WTC11 (cell line): ENCODE results near the gene VAV2. TPM values are rescaled to one million over a fixed set of nuclear protein-coding genes. Genes with fewer than 3 reads are reported as not detected.

ENCODE experiments used
- ATAC-seq: fragments of 200-7000 bp; cut with Tn5 transposase; 2 replicates; pipeline ENCODE4 v1.10.0; 2021; ENCODE audit warnings: mild to moderate bottlenecking, moderate library complexity
- CTCF ChIA-PET: fragments of 300-600 bp; sonication (Branson Sonifier 250); formaldehyde crosslinking; loops from one replicate; lab custom pipeline; 2021; ENCODE audit warnings: antibody characterized with exemption; lab: Charles Lee
- POLR2A ChIA-PET: fragments of 350-600 bp; sonication (Branson Sonifier 250); formaldehyde crosslinking; loops from one replicate; lab custom pipeline; 2021; ENCODE audit warnings: antibody characterized with exemption; lab: Charles Lee
- DNase-seq: peaks from one replicate; pipeline ENCODE4 v3.0.0; 2021; ENCODE audit warnings: low spot score
- H3K27ac Mint-ChIP-seq: 2 replicates; pipeline ENCODE4 v1.8.0; 2021; ENCODE audit warnings: mixed read lengths
- H3K27me3 Mint-ChIP-seq: 2 replicates; pipeline ENCODE4 v1.8.0; 2021; ENCODE audit warnings: low read depth, mild to moderate bottlenecking, moderate library complexity, mixed read lengths
- H3K36me3 Mint-ChIP-seq: 2 replicates; pipeline ENCODE4 v1.8.0; 2021; ENCODE audit warnings: mixed read lengths
- H3K4me1 Mint-ChIP-seq: 2 replicates; pipeline ENCODE4 v1.8.0; 2022; ENCODE audit warnings: mixed read lengths
- H3K4me3 Mint-ChIP-seq: 2 replicates; pipeline ENCODE4 v1.8.0; 2021; ENCODE audit warnings: mild to moderate bottlenecking, moderate library complexity, mixed read lengths
- H3K9me3 Mint-ChIP-seq: 2 replicates; pipeline ENCODE4 v1.8.0; 2021; ENCODE audit warnings: mixed read lengths
- ATF3 ChIP-seq: sonication (generic); formaldehyde crosslinking; conservative IDR thresholded peaks from 2 replicates; pipeline ENCODE4 v1.8.1; 2022; ENCODE audit warnings: mild to moderate bottlenecking, missing genetic modification reagents
- CREB1 ChIP-seq: sonication (generic); formaldehyde crosslinking; IDR thresholded peaks from 2 replicates; pipeline ENCODE4 v1.8.0; 2023; ENCODE audit warnings: mild to moderate bottlenecking, missing genetic modification reagents
- CREM ChIP-seq: sonication (generic); formaldehyde crosslinking; IDR thresholded peaks from 2 replicates; pipeline ENCODE4 v1.8.1; 2022; ENCODE audit warnings: mild to moderate bottlenecking, missing genetic modification reagents, moderate library complexity
- ERG ChIP-seq: fragments of 250-450 bp; sonication (Bioruptor Pico); IDR thresholded peaks from 2 replicates; pipeline ENCODE4 v1.8.0; 2021; ENCODE audit warnings: mild to moderate bottlenecking
- FOXJ3 ChIP-seq: sonication (generic); formaldehyde crosslinking; IDR thresholded peaks from 2 replicates; pipeline ENCODE4 v1.9.0; 2021; ENCODE audit warnings: missing genetic modification reagents, mild to moderate bottlenecking, borderline replicate concordance
- HMGA2 ChIP-seq: fragments of 250-450 bp; sonication (Bioruptor Pico); IDR thresholded peaks from 2 replicates; pipeline ENCODE4 v1.4.0; 2021; ENCODE audit warnings: mild to moderate bottlenecking, moderate library complexity
- HMGXB4 ChIP-seq: sonication (generic); formaldehyde crosslinking; IDR thresholded peaks from 2 replicates; pipeline ENCODE4 v1.8.1; 2023; ENCODE audit warnings: mild to moderate bottlenecking, moderate library complexity, missing genetic modification reagents
- IRF1 ChIP-seq: sonication (generic); formaldehyde crosslinking; IDR thresholded peaks from 2 replicates; pipeline ENCODE4 v1.8.0; 2023; ENCODE audit warnings: missing genetic modification reagents
- IRF2 ChIP-seq: sonication (generic); formaldehyde crosslinking; IDR thresholded peaks from 2 replicates; pipeline ENCODE4 v1.8.0; 2022; ENCODE audit warnings: low read depth, missing genetic modification reagents, borderline replicate concordance
- JAZF1 ChIP-seq: fragments of 250-450 bp; sonication (Bioruptor Pico); IDR thresholded peaks from 2 replicates; pipeline ENCODE4 v1.9.0; 2021; ENCODE audit warnings: moderate library complexity, mild to moderate bottlenecking, inconsistent platforms
- NFYB ChIP-seq: sonication (generic); formaldehyde crosslinking; conservative IDR thresholded peaks from 2 replicates; pipeline ENCODE4 v1.8.0; 2022; ENCODE audit warnings: low read depth, missing genetic modification reagents
- RORB ChIP-seq: fragments of 250-450 bp; sonication (Bioruptor Pico); IDR thresholded peaks from 2 replicates; pipeline ENCODE4 v1.9.0; 2021; ENCODE audit warnings: mild to moderate bottlenecking
- SMAD3 ChIP-seq: sonication (generic); formaldehyde crosslinking; IDR thresholded peaks from 2 replicates; pipeline ENCODE4 v1.8.0; 2022; ENCODE audit warnings: missing genetic modification reagents, mild to moderate bottlenecking, borderline replicate concordance
- ZMAT4 ChIP-seq: fragments of 250-450 bp; sonication (Bioruptor Pico); IDR thresholded peaks from 2 replicates; pipeline ENCODE4 v1.9.0; 2021; ENCODE audit warnings: mild to moderate bottlenecking
- ZNF263 ChIP-seq: sonication (generic); formaldehyde crosslinking; IDR thresholded peaks from 2 replicates; pipeline ENCODE4 v1.8.1; 2022; ENCODE audit warnings: low read depth, mild to moderate bottlenecking, moderate library complexity, missing genetic modification reagents
- total RNA-seq: library from RNA; stranded (reverse); gene quantifications from 3 replicates; pipeline ENCODE4 v1.2.3, GENCODE V29; 2021
- TF ChIP-seq, protein P1 (sequence below): sonication (generic); formaldehyde crosslinking; IDR thresholded peaks from 2 replicates; pipeline ENCODE4 v1.8.0; 2022; ENCODE audit warnings: mild to moderate bottlenecking, missing genetic modification reagents
- TF ChIP-seq, protein P2 (sequence below): sonication (generic); formaldehyde crosslinking; IDR thresholded peaks from 2 replicates; pipeline ENCODE4 v1.8.1; 2022; ENCODE audit warnings: low read depth, mild to moderate bottlenecking, moderate library complexity, missing genetic modification reagents, borderline replicate concordance
- TF ChIP-seq, protein P3 (sequence below): sonication (generic); formaldehyde crosslinking; IDR thresholded peaks from 2 replicates; pipeline ENCODE4 v1.8.0; 2022; ENCODE audit warnings: mild to moderate bottlenecking, missing genetic modification reagents
- TF ChIP-seq, protein P4 (sequence below): fragments of 200-600 bp; IDR thresholded peaks from 2 replicates; pipeline ENCODE4 v1.8.0; 2022; ENCODE audit warnings: antibody characterized with exemption
- TF ChIP-seq, protein P5 (sequence below): fragments of 250-450 bp; sonication (Bioruptor Pico); IDR thresholded peaks from 2 replicates; pipeline ENCODE4 v1.9.0; 2021; ENCODE audit warnings: mild to moderate bottlenecking, borderline replicate concordance

The VAV2 gene
- total RNA-seq, 1 experiment from 2014 or later: 39.7 TPM

GRCh38 chr9:133728856-133729616, 263.1 kb downstream of the VAV2 start (continued):
- no peak for TF ChIP-seq CREM
- no peak for TF ChIP-seq JAZF1 (CRISPR knock-in tag)
- TF ChIP-seq, protein P1, sequence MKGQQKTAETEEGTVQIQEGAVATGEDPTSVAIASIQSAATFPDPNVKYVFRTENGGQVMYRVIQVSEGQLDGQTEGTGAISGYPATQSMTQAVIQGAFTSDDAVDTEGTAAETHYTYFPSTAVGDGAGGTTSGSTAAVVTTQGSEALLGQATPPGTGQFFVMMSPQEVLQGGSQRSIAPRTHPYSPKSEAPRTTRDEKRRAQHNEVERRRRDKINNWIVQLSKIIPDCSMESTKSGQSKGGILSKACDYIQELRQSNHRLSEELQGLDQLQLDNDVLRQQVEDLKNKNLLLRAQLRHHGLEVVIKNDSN: no peak
- TF ChIP-seq ZMAT4 (CRISPR knock-in tag): no peak
- TF ChIP-seq ATF3 (CRISPR knock-in tag): no peak
- no peak for TF ChIP-seq RORB (CRISPR knock-in tag)
- no peak for TF ChIP-seq IRF2 (CRISPR knock-in tag)
- no peak for TF ChIP-seq IRF1 (CRISPR knock-in tag)
- TF ChIP-seq, protein P2, sequence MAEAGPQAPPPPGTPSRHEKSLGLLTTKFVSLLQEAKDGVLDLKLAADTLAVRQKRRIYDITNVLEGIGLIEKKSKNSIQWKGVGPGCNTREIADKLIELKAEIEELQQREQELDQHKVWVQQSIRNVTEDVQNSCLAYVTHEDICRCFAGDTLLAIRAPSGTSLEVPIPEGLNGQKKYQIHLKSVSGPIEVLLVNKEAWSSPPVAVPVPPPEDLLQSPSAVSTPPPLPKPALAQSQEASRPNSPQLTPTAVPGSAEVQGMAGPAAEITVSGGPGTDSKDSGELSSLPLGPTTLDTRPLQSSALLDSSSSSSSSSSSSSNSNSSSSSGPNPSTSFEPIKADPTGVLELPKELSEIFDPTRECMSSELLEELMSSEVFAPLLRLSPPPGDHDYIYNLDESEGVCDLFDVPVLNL: no peak

DNA sequence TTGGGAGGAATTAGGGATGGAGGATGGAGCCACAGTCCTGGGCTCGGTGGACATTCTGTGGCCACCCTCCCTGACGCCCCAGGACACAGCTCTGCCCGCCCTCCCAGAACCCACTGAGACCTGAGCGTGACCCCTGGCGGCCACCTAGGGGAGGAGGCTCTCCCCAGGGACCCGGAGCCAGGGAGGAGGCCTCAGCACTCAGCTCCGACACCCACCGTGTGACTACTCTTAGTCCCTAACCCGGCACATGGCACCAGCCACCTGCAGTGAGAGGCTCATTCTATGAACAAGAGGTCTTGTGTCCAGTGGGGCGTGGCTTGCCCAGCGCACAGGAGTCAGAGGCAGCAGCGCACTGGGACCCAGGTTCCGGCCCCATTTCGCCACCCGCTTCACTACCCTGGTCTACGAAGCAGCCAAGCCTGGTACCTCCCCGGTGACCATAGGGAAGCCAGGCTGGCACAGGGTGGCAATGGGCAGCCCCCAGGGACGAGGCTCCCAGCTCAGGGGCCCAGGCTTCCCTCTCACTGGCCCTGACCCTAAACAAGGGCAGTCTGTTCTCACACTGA, 264.2 kb downstream of the VAV2 start:
- no peaks in the 10 kb centered on the region for H3K27me3 Mint-ChIP-seq
- H3K27ac Mint-ChIP-seq: no peak overlapping the region
- ChIA-PET POLR2A (no interaction called here), CTCF (interaction anchor here (0.6 to 3.5 kb wide), 16 partner anchors 10 to 201 kb away, joined by 3 to 24 read pairs (median 6); partner anchors contain the start of gene SARDH)
- H3K4me3 Mint-ChIP-seq: no peak overlapping the region
- no peak for DNase-seq
- peaks cover 6% of the 10 kb centered on the region for H3K36me3 Mint-ChIP-seq
- no peaks in the 10 kb centered on the region for H3K4me1 Mint-ChIP-seq
- no peak for ATAC-seq
- H3K9me3 Mint-ChIP-seq: peaks cover 10% of the 10 kb centered on the region
- TF ChIP-seq, protein P3, sequence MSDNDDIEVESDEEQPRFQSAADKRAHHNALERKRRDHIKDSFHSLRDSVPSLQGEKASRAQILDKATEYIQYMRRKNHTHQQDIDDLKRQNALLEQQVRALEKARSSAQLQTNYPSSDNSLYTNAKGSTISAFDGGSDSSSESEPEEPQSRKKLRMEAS (CRISPR knock-in tag): no peak
- TF ChIP-seq CREB1 (CRISPR knock-in tag) (no peak), FOXJ3 (no peak), ZNF263 (CRISPR knock-in tag) (no peak), SMAD3 (CRISPR knock-in tag) (no peak), ERG (CRISPR knock-in tag) (no peak), NFYB (CRISPR knock-in tag) (no peak), HMGA2 (CRISPR knock-in tag) (no peak), HMGXB4 (CRISPR knock-in tag) (no peak), JAZF1 (CRISPR knock-in tag) (no peak)
- TF ChIP-seq, protein P4, sequence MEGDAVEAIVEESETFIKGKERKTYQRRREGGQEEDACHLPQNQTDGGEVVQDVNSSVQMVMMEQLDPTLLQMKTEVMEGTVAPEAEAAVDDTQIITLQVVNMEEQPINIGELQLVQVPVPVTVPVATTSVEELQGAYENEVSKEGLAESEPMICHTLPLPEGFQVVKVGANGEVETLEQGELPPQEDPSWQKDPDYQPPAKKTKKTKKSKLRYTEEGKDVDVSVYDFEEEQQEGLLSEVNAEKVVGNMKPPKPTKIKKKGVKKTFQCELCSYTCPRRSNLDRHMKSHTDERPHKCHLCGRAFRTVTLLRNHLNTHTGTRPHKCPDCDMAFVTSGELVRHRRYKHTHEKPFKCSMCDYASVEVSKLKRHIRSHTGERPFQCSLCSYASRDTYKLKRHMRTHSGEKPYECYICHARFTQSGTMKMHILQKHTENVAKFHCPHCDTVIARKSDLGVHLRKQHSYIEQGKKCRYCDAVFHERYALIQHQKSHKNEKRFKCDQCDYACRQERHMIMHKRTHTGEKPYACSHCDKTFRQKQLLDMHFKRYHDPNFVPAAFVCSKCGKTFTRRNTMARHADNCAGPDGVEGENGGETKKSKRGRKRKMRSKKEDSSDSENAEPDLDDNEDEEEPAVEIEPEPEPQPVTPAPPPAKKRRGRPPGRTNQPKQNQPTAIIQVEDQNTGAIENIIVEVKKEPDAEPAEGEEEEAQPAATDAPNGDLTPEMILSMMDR: no peak
- TF ChIP-seq, protein P5, sequence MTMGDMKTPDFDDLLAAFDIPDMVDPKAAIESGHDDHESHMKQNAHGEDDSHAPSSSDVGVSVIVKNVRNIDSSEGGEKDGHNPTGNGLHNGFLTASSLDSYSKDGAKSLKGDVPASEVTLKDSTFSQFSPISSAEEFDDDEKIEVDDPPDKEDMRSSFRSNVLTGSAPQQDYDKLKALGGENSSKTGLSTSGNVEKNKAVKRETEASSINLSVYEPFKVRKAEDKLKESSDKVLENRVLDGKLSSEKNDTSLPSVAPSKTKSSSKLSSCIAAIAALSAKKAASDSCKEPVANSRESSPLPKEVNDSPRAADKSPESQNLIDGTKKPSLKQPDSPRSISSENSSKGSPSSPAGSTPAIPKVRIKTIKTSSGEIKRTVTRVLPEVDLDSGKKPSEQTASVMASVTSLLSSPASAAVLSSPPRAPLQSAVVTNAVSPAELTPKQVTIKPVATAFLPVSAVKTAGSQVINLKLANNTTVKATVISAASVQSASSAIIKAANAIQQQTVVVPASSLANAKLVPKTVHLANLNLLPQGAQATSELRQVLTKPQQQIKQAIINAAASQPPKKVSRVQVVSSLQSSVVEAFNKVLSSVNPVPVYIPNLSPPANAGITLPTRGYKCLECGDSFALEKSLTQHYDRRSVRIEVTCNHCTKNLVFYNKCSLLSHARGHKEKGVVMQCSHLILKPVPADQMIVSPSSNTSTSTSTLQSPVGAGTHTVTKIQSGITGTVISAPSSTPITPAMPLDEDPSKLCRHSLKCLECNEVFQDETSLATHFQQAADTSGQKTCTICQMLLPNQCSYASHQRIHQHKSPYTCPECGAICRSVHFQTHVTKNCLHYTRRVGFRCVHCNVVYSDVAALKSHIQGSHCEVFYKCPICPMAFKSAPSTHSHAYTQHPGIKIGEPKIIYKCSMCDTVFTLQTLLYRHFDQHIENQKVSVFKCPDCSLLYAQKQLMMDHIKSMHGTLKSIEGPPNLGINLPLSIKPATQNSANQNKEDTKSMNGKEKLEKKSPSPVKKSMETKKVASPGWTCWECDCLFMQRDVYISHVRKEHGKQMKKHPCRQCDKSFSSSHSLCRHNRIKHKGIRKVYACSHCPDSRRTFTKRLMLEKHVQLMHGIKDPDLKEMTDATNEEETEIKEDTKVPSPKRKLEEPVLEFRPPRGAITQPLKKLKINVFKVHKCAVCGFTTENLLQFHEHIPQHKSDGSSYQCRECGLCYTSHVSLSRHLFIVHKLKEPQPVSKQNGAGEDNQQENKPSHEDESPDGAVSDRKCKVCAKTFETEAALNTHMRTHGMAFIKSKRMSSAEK (CRISPR knock-in tag): no peak
